CD4-positive, alpha-beta T cell treated with Interleukin-6 for 4 hours (primary cell): ENCODE measurements around the gene NRM.
A peak's percentile ranks its signal among the peaks of the same experiment; 100 is the strongest.
"Not testable (repeated sequence)": the region's sequence is repeated elsewhere in the genome, so short reads cannot be mapped to it uniquely, and the experiment has no call there.

Experiments
- DNase-seq: peaks from one replicate; pipeline ENCODE4 v3.0.0-alpha.2; 2020; ENCODE audit warnings: mixed read lengths

The NRM gene

GRCh38 chr6:30690403-30691207 is at the start of gene NRM:
Gene NRM (minus strand): TSS chr6:30690984. CDS start chr6:30690974, 10 bp downstream.
- DNase-seq: peak; percentile 88

DNA sequence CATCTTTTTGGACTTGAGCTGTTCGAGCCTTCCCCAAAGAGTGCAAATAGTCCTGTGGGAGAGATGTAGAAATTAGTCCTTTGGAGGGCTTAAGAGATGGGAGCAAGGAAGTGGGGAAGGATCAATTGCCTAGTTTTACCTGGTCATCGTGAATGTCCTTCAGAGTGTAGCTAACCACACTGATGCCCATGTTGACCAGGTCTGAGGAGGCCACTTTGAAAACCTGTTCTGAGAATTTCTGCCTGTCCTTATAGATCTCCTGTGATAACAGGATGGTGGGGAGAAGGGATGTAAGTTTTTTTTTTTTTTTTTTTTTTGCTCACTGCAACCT is 49.7 kb upstream of the NRM start:
- DNase-seq: no peak

- no peak for DNase-seq
Observed at GRCh38 chr6:30738532-30738931, 47.7 kb upstream of the NRM start.

DNA sequence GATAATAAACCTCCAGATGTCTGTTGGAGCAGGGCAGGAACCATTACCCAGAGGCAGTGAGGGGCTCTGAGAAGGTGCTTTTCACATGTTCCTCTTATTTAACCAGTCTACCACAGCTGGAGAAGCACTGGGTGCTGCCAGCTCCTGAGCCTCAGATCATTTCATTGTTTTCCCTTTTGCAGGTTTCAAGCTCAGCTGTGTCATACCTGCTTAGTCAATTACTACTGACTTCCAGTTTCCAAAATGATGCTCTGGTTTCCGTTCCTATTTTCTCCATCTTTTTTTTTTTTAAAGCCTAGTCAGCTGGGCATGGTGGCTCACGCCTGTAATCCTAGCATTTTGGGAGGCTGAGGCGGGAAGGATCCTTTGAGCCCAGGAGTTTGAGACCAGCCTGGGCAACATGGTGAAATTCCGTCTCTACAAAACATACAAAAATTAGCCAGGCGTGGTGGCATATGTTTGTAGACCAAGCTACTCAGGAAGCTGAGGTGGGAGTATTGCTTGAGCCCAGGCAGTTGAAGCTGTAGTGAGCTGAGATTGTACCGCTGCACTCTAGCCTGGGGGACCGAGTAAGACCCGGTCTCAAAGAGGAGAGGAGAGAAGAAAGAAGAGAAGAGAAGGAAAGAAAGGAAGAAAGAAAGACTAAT is 45.0 kb upstream of the NRM start:
- no peak for DNase-seq

- DNase-seq: no peak
Observed at GRCh38 chr6:30732237-30732943, 41.6 kb upstream of the NRM start.

GRCh38 chr6:30730601-30731435 is 40.0 kb upstream of the NRM start:
- DNase-seq: peak; percentile 92

- no peak for DNase-seq
Observed at GRCh38 chr6:30727920-30728553, 37.3 kb upstream of the NRM start.

DNA sequence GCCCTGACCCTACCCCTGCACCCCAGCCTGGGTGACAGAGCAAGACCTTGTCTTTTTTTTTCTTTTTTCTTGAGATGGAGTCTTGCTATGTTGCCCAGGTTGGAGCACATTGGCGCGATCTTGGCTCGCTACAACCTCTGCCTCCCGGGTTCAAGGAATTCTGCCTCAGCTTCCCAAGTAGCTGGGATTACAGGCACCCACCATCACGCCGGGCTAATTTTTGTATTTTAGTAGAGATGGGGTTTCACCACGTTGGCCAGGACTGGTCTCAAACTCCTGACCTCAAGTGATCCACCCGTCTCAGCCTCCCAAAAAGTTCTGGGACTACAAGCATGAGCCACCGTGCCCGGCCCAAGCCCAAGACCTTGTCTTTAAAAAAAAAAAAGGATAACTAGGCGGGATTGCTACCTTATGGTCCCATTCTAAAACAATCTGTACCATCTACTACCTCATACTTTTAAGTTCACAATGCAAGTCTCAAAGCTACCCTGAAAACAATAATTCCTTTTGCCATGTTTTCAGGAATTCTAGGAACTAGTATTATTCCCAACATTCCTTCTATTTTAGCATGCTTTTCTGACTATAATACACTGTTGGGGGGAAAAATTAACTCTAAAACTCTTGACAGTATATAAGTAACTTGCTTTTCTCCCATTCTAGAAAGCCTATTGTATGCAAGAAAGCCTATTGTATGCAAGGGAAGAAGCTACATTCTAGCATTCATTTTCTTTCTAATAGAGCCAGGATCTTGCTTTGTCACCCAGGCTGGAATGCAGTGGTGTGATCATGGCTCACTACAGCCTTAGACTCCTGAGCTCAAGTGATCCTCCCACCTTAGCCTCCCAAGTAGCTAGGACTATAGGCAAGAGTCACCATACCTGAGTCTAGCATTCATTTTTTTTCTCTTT is 36.0 kb upstream of the NRM start:
- no peak for DNase-seq

DNA sequence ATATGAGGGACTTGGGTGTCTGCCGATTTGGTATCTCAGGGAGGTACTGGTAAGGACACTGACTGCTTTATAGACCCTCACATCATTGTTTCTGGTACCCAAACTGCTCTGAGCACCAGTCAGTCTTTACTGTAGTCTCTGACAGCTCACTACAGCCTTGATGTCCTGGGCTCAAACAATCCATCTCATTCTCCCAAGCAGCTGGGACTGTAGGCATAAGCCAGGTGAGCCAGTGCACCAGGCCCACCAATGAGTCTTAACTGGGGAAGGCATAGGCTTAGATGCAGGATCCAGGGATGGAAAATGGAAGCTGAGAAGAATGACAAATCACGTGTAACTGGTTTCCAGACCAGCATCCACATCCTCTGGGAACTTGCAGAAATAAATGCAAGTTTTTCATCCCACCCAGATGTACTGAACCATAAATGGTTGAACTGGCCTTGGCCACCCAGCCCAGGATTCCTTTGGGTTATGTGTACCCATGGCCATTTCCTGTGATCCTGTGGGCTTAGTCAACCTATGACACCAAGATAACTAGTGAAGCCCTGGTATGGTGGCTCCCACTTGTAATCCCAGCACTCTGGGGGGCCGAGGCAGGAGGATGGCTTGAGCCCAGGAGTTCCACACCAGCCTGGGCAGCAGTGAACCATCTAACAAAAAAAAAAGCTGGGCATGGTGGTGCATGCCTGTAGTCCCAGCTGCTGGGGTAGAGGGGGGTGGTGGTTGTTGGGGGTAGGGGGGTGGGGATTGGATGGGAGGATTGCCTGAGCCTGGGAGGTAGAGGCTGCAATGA is 35.1 kb upstream of the NRM start:
- DNase-seq: no peak

DNA sequence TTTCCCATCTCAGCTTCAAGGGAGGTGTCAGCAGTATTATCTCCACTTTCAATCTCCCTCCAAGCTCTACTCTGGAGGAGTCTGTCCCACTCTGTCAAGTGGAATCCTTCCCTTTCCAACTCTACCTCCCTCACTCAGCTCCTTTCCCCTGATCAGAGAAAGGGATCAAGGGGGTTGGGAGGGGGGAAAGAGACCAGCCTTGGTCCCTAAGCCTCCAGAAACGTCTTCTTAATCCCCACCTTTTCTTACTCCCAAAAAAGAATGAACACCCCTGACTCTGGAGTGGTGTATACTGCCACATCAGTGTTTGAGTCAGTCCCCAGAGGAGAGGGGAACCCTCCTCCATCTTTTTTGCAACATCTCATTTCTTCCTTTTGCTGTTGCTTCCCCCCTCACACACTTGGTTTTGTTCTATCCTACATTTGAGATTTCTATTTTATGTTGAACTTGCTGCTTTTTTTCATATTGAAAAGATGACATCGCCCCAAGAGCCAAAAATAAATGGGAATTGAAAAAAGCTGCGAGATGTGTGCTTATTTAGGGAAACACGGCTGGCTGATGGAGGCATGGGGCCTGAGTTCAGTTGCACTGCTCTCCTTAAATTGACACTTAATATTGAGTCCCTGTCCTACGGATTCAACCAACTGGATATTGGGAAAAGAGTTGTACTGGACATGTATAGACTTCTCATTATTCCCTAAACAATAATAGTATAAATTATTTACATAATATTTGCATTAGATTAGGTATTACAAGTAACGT is 34.3 kb upstream of the NRM start:
- no peak for DNase-seq

- DNase-seq: not testable (repeated sequence)
Observed at GRCh38 chr6:30723843-30724741, 33.3 kb upstream of the NRM start.

DNA sequence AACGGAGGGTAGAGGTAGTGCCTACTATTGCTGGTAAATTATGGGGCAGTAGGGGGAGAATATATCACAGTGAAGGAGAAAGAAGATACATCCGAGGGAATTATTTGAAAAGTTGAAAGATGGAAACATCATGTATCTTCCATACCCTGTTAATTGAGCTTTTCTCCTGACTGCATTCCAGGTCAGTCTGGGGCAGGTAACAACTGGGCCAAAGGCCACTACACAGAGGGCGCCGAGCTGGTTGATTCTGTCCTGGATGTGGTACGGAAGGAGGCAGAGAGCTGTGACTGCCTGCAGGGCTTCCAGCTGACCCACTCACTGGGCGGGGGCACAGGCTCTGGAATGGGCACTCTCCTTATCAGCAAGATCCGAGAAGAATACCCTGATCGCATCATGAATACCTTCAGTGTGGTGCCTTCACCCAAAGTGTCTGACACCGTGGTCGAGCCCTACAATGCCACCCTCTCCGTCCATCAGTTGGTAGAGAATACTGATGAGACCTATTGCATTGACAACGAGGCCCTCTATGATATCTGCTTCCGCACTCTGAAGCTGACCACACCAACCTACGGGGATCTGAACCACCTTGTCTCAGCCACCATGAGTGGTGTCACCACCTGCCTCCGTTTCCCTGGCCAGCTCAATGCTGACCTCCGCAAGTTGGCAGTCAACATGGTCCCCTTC is 32.5 kb upstream of the NRM start:
- not testable (repeated sequence) for DNase-seq

GRCh38 chr6:30722280-30723112 is 31.7 kb upstream of the NRM start:
- DNase-seq: peak; percentile 86

DNA sequence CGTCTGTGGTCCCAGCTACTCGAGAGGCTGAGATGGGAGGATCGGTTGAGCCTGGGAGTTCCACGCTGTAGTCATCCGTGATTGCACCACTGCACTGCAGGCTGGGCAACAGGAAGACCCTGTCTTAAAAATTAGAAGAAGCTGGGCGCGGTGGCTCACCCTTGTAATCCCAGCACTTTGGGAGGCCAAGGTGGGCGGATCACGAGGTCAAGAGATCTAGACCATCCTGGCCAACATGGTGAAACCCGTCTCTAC is 31.2 kb upstream of the NRM start:
- not testable (repeated sequence) for DNase-seq

DNA sequence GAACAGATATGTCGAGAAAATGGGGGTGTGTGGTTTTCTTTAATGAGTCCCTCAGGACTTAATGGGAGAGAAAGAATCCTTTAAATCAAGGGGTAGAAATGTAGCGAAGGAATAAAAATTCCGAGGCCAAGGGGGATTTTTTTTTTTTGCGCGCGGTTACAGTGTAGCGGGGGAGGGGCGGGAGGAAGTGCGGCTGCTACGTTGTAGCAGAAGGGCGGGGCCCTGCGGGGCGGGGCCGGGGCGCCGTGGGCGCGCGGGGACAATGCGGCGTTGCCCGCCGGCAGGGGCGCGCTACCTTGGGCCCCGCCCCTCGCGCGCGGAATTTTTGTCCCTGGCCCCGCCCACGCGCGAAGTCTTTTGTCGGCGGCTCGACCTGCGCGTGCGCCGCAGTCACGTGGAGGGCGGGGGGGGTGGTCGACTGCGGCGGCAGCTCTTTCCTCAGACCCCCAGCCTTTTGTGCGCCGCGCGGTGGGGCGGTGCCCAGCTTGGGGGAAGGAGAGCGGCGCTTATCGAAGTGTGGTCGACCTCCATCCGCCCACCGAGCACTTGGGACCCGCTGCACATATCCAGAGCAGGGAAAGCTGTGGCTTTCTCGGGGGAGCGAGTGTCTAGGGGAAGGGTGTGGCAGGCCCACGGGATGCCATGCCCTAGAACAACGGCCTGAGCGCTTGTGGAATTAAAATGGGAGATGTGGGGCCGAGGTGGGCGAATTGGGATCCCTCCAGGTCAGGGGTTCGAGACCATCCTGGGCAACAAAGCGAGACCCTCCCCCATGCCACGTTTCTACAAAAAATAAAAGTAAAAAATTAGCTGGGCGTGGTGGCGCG is 30.6 kb upstream of the NRM start:
- DNase-seq: peak; percentile 97

DNA sequence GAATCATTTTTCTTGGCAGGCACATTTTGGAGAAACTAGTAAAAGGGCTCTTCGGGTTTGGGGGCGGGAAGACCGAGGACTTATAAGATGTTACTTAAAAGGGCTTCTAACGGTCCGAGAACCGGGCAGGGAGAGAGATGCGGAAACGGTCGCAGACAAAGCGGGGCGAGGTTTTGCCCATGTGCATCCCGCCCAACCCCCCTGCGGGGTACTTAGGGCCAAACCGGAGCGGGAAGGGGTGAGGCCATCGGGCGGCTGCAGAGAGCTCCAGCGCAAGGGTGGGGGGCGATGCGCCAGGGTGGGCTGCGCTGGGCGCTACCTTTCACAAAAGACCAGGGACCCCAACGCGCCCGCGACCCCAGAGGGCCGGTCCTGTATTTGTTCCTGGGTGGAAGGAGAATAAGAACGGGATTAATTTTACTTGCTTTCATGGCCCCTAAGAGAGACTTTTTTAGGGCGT is 30.0 kb upstream of the NRM start:
- DNase-seq: peak; percentile 67
